Measurements from ENCODE around the gene CALML3.

DNA sequence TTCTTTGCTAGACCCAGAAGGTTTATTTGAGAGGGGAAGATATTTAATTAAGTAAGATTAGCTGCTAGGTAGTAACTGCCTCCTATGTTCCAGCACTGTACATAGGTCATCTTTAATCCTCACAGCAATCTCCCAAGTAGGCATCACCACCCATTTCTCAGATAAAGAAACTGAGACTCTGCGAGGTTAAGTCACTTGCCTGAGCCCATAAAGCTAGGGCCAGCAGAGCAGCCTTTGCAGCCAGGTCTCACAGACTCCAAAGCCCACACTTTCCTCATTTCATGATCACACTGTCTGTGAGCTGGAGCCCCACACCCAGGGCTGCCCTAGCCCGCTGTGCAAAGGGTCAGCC lies 20.6 kb downstream of the CALML3 start:
- TF ChIP-seq, protein P1, sequence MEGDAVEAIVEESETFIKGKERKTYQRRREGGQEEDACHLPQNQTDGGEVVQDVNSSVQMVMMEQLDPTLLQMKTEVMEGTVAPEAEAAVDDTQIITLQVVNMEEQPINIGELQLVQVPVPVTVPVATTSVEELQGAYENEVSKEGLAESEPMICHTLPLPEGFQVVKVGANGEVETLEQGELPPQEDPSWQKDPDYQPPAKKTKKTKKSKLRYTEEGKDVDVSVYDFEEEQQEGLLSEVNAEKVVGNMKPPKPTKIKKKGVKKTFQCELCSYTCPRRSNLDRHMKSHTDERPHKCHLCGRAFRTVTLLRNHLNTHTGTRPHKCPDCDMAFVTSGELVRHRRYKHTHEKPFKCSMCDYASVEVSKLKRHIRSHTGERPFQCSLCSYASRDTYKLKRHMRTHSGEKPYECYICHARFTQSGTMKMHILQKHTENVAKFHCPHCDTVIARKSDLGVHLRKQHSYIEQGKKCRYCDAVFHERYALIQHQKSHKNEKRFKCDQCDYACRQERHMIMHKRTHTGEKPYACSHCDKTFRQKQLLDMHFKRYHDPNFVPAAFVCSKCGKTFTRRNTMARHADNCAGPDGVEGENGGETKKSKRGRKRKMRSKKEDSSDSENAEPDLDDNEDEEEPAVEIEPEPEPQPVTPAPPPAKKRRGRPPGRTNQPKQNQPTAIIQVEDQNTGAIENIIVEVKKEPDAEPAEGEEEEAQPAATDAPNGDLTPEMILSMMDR (IDR thresholded peaks at IDR 0.05): no peak
- TF ChIP-seq POLR2A (IDR thresholded peaks at IDR 0.05): no peak

All from uterus (tissue), 2 donors.